Neuronal stem cell (in vitro differentiated cells): Measurements from ENCODE around the gene TMEM135.

Source experiments
- DNase-seq: peaks from one replicate; pipeline ENCODE4 v3.0.0-alpha.2; 2013; ENCODE audit warnings: low spot score
- H2AFZ ChIP-seq: one replicate; pipeline ENCODE4 v1.6.1; 2013; ENCODE audit warnings: mild to moderate bottlenecking, low read length, inconsistent platforms
- H2AK5ac ChIP-seq: 2 replicates; pipeline ENCODE4 v1.6.1; 2013; ENCODE audit warnings: low read depth, mild to moderate bottlenecking, inconsistent platforms, low read length, moderate library complexity, mixed read lengths
- H2BK120ac ChIP-seq: 2 replicates; pipeline ENCODE4 v1.6.1; 2013; ENCODE audit warnings: low read depth, mild to moderate bottlenecking, inconsistent platforms, low read length, moderate library complexity, mixed read lengths
- H2BK12ac ChIP-seq: one replicate; pipeline ENCODE4 v1.6.1; 2013; ENCODE audit warnings: low read length, inconsistent platforms
- H2BK15ac ChIP-seq: 2 replicates; pipeline ENCODE4 v1.6.1; 2013; ENCODE audit warnings: mild to moderate bottlenecking, low read length, inconsistent platforms, mixed read lengths
- H2BK5ac ChIP-seq: one replicate; pipeline ENCODE4 v1.6.1; 2013; ENCODE audit warnings: inconsistent platforms, mild to moderate bottlenecking, low read length, moderate library complexity
- H3K14ac ChIP-seq: one replicate; pipeline ENCODE4 v1.6.1; 2013; ENCODE audit warnings: low read length, inconsistent platforms
- H3K18ac ChIP-seq: 2 replicates; pipeline ENCODE4 v1.6.1; 2013; ENCODE audit warnings: low read length, inconsistent platforms
- H3K23ac ChIP-seq: 2 replicates; pipeline ENCODE4 v1.6.1; 2013; ENCODE audit warnings: low read depth, mild to moderate bottlenecking, mixed read lengths, low read length, inconsistent platforms; ENCODE audit not compliant: poor library complexity
- H3K27ac ChIP-seq: replicated peaks from 3 replicates; pipeline ENCODE4 v1.5.1; 2013; ENCODE audit warnings: low read length, inconsistent platforms
- H3K27me3 ChIP-seq, 3 experiments: 2 replicates each; pipeline ENCODE4 v1.6.1; 2013; ENCODE audit warnings: low read length in 3 of 3, mild to moderate bottlenecking in 2 of 3, inconsistent platforms in 1 of 3, low read depth in 1 of 3, mixed read lengths in 1 of 3, moderate library complexity in 1 of 3; ENCODE audit not compliant: control insufficient read depth in 3 of 3, insufficient read depth in 3 of 3
- H3K36me3 ChIP-seq, 2 donors: replicated peaks in 1 of 2; 2 replicates each; pipeline ENCODE4 v1.6.1; 2013; ENCODE audit warnings: low read length in 2 of 2; ENCODE audit not compliant: control insufficient read depth in 2 of 2, insufficient read depth in 2 of 2
- H3K4ac ChIP-seq: 2 replicates; pipeline ENCODE4 v1.6.1; 2013; ENCODE audit warnings: inconsistent platforms, mild to moderate bottlenecking, low read length, moderate library complexity
- H3K4me1 ChIP-seq, 2 donors: 1 replicate in 1 of 2; 2 replicates in 1 of 2; pipeline ENCODE4 v1.6.1; 2013; ENCODE audit warnings: low read length in 2 of 2, low read depth in 1 of 2; ENCODE audit not compliant: control insufficient read depth in 2 of 2, insufficient read depth in 1 of 2
- H3K4me2 ChIP-seq: one replicate; pipeline ENCODE4 v1.6.1; 2013; ENCODE audit warnings: mild to moderate bottlenecking, low read length, inconsistent platforms; ENCODE audit not compliant: insufficient read depth, poor library complexity, severe bottlenecking
- H3K4me3 ChIP-seq, 2 donors: 2 replicates each; pipeline ENCODE4 v1.5.1; 2013; ENCODE audit warnings: low read length in 2 of 2, mild to moderate bottlenecking in 2 of 2, inconsistent platforms in 1 of 2, moderate library complexity in 1 of 2
- H3K79me1 ChIP-seq: one replicate; pipeline ENCODE4 v1.6.1; 2013; ENCODE audit warnings: low read depth, mild to moderate bottlenecking, inconsistent platforms, low read length, moderate library complexity
- H3K9ac ChIP-seq: one replicate; pipeline ENCODE4 v1.6.1; 2013; ENCODE audit warnings: mild to moderate bottlenecking, low read depth, low read length, inconsistent platforms; ENCODE audit not compliant: poor library complexity
- H3K9me3 ChIP-seq, 2 donors: replicated peaks in 1 of 2; 2 replicates each; pipeline versions ENCODE3 to v1.6.1; 2013; ENCODE audit warnings: low read length in 2 of 2, mild to moderate bottlenecking in 2 of 2, inconsistent platforms in 1 of 2, low read depth in 1 of 2, mixed read lengths in 1 of 2, moderate library complexity in 1 of 2; ENCODE audit not compliant: control insufficient read depth in 2 of 2, insufficient read depth in 1 of 2
- H4K8ac ChIP-seq: one replicate; pipeline ENCODE4 v1.6.1; 2013; ENCODE audit warnings: low read depth, mild to moderate bottlenecking, inconsistent platforms, low read length, moderate library complexity
- H4K91ac ChIP-seq: one replicate; pipeline ENCODE4 v1.6.1; 2013; ENCODE audit warnings: low read length, low read depth, mild to moderate bottlenecking, inconsistent platforms; ENCODE audit not compliant: poor library complexity
- WGBS, 2 donors: extraction: QIAGEN DNeasy Blood & Tissue Kit; methylation state at CpG; one replicate each; pipeline ENCODE4 v1.1.7; 2013; ENCODE audit warnings: missing lambda C conversion rate in 2 of 2, mixed read lengths in 1 of 2; ENCODE audit not compliant: insufficient read length in 2 of 2, insufficient replicate concordance in 1 of 2; ENCODE audit errors: extremely low coverage in 2 of 2; 5-methylcytosine and 5-hydroxymethylcytosine counted together

Gene TMEM135

GRCh38 chr11:87256694-87257340 is 219.1 kb downstream of the TMEM135 start:
- H3K27ac ChIP-seq = no peak overlapping the region
- H2BK5ac ChIP-seq = no peak overlapping the region
- no peak overlapping the region for H3K23ac ChIP-seq
- no peaks in the 10 kb centered on the region for H3K36me3 ChIP-seq
- DNase-seq = no peak
- no peak overlapping the region for H3K4me3 ChIP-seq
- H2AK5ac ChIP-seq = no peak overlapping the region
- no peak overlapping the region for H3K4me2 ChIP-seq
- H3K14ac ChIP-seq = no peak overlapping the region
- H2BK15ac ChIP-seq = no peak overlapping the region
- H2BK120ac ChIP-seq = no peak overlapping the region
- H4K91ac ChIP-seq = no peak overlapping the region
- no peak overlapping the region for H3K4ac ChIP-seq
- no CpG with 5 or more reads among the region's 1 CpG for WGBS, 2 donors
- H3K9ac ChIP-seq = no peak overlapping the region
- no peaks in the 10 kb centered on the region for H3K27me3 ChIP-seq
- peaks cover 2% of the 10 kb centered on the region for H3K79me1 ChIP-seq
- H3K4me1 ChIP-seq = peaks cover 4 to 13% of the 10 kb centered on the region in 2 donors
- H2AFZ ChIP-seq = no peak overlapping the region
- H3K18ac ChIP-seq = no peak overlapping the region
- H3K9me3 ChIP-seq = no peaks in the 10 kb centered on the region
- H4K8ac ChIP-seq = no peak overlapping the region
- no peak overlapping the region for H2BK12ac ChIP-seq

- no peak overlapping the region for H2BK120ac ChIP-seq
- no peak overlapping the region for H3K23ac ChIP-seq
- no peak overlapping the region for H4K91ac ChIP-seq
- H2BK15ac ChIP-seq = no peak overlapping the region
- no CpG with 5 or more reads among the region's 1 CpG for WGBS, 2 donors
- no peak overlapping the region for H3K9ac ChIP-seq
- no peaks in the 10 kb centered on the region for H3K9me3 ChIP-seq
- peak overlapping the region; percentile 68 for H2AFZ ChIP-seq
- H3K27me3 ChIP-seq = no peaks in the 10 kb centered on the region
- H3K79me1 ChIP-seq = peaks cover 2% of the 10 kb centered on the region
- H3K4ac ChIP-seq = no peak overlapping the region
- H2BK12ac ChIP-seq = no peak overlapping the region
- no peak overlapping the region for H3K4me2 ChIP-seq
- no peak overlapping the region for H3K18ac ChIP-seq
- H3K36me3 ChIP-seq = no peaks in the 10 kb centered on the region
- H4K8ac ChIP-seq = no peak overlapping the region
- H3K4me3 ChIP-seq = no peak overlapping the region
- no peak overlapping the region for H2BK5ac ChIP-seq
- DNase-seq = no peak
- H3K4me1 ChIP-seq = peaks cover 4 to 13% of the 10 kb centered on the region in 2 donors
- H3K14ac ChIP-seq = no peak overlapping the region
- no peak overlapping the region for H2AK5ac ChIP-seq
- H3K27ac ChIP-seq = peak overlapping the region; percentile 10
Measured at GRCh38 chr11:87258171-87258833, 220.6 kb downstream of the TMEM135 start.

DNA sequence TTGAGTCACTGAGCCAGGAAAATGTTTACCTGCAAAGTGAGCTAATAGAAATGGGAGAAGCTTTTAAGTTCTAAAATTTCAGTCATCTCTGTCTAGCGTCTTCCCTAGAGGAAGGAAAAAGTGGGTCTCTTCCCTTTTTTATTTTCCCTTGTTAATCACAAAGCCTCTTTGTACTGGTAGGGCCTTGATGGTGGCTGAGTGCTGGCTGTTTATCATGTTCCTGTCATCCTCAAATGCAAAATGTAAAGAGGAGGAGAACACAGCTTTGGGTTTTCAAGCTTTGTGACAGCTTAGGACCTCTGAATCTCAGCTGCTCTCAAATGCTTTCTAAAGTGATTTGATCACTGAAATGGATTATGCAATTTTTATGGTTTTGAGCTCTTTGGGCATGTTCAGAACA is 222.0 kb downstream of the TMEM135 start:
- Histone ChIP-seq H3K9ac (no peak overlapping the region), H2AFZ (no peak overlapping the region), H3K4me3 (no peak overlapping the region), H3K4me1 (peaks cover 4 to 13% of the 10 kb centered on the region in 2 donors), H2BK15ac (no peak overlapping the region), H3K4me2 (no peak overlapping the region), H3K14ac (no peak overlapping the region), H2AK5ac (no peak overlapping the region), H3K23ac (no peak overlapping the region), H3K27ac (no peak overlapping the region), H2BK5ac (no peak overlapping the region), H2BK12ac (no peak overlapping the region), H2BK120ac (no peak overlapping the region), H3K4ac (no peak overlapping the region), H3K18ac (no peak overlapping the region), H3K36me3 (no peaks in the 10 kb centered on the region), H3K9me3 (no peaks in the 10 kb centered on the region), H3K79me1 (peaks cover 2% of the 10 kb centered on the region), H3K27me3 (no peaks in the 10 kb centered on the region), H4K8ac (no peak overlapping the region), H4K91ac (no peak overlapping the region)
- WGBS, 2 donors = no CpG with 5 or more reads among the region's 1 CpG
- no peak for DNase-seq

DNA sequence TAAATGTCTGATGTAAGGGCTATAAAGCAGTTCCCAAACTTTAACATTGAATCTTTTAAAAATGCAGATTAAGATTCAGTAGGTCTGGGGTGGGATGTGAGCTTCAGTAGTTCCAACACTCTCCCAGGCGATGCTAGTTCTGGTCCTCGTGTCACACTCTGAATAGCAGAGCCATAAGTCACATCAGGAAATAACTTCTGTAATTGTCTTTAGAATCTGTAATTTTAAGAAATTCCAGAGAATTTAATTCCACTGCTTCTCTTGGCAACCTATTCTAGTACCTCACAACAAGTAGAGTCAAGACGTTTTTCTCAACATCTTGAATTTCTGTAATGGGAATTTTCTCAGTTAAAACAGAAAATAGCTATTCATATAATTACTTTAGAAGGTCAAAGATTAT is 223.1 kb downstream of the TMEM135 start:
- no peak overlapping the region for H4K91ac ChIP-seq
- no peak overlapping the region for H3K4ac ChIP-seq
- H3K79me1 ChIP-seq = peaks cover 2% of the 10 kb centered on the region
- H3K23ac ChIP-seq = no peak overlapping the region
- no peak overlapping the region for H3K18ac ChIP-seq
- H3K4me1 ChIP-seq = peaks cover 4 to 13% of the 10 kb centered on the region in 2 donors
- H2BK5ac ChIP-seq = no peak overlapping the region
- H2AK5ac ChIP-seq = no peak overlapping the region
- H2BK120ac ChIP-seq = no peak overlapping the region
- no peak overlapping the region for H3K14ac ChIP-seq
- WGBS, 2 donors = no CpG with 5 or more reads among the region's 3 CpGs
- no peak overlapping the region for H3K9ac ChIP-seq
- no peak overlapping the region for H4K8ac ChIP-seq
- no peak overlapping the region for H2BK15ac ChIP-seq
- H3K27me3 ChIP-seq = no peaks in the 10 kb centered on the region
- H2BK12ac ChIP-seq = no peak overlapping the region
- no peaks in the 10 kb centered on the region for H3K36me3 ChIP-seq
- no peak overlapping the region for H3K27ac ChIP-seq
- H3K4me2 ChIP-seq = no peak overlapping the region
- H3K9me3 ChIP-seq = no peaks in the 10 kb centered on the region
- DNase-seq = no peak
- no peak overlapping the region for H2AFZ ChIP-seq
- H3K4me3 ChIP-seq = no peak overlapping the region
